Skeletal muscle tissue (tissue), 4 donors: ENCODE measurements around the gene CH25H. TPM values are rescaled to one million over a fixed set of nuclear protein-coding genes. Genes with fewer than 3 reads are reported as not detected.
"Not testable (repeated sequence)": the region's sequence is repeated elsewhere in the genome, so short reads cannot be mapped to it uniquely, and the experiment has no call there.

Experiments
- H3K27ac ChIP-seq: one replicate; pipeline ENCODE4 v1.7.0; 2013; ENCODE audit warnings: mild to moderate bottlenecking, low read depth, low read length, inconsistent platforms
- H3K27me3 ChIP-seq, 3 donors: one replicate each; pipeline ENCODE4 v1.7.0; 2013; ENCODE audit warnings: low read length in 3 of 3; ENCODE audit not compliant: control insufficient read depth in 3 of 3, insufficient read depth in 3 of 3
- H3K36me3 ChIP-seq, 3 donors: one replicate each; pipeline ENCODE4 v1.7.0; 2013; ENCODE audit warnings: low read length in 3 of 3; ENCODE audit not compliant: control insufficient read depth in 3 of 3, insufficient read depth in 3 of 3
- H3K4me1 ChIP-seq, 3 donors: one replicate each; pipeline ENCODE4 v1.7.0; 2013; ENCODE audit warnings: low read length in 3 of 3, mild to moderate bottlenecking in 3 of 3; ENCODE audit not compliant: control insufficient read depth in 3 of 3, insufficient read depth in 3 of 3
- H3K4me3 ChIP-seq, 3 donors: one replicate each; pipeline ENCODE4 v1.7.0; 2013; ENCODE audit warnings: low read length in 3 of 3
- H3K9ac ChIP-seq, 3 donors: one replicate each; pipeline ENCODE4 v1.7.0; 2013; ENCODE audit warnings: low read length in 3 of 3, mild to moderate bottlenecking in 3 of 3, moderate library complexity in 2 of 3, low read depth in 1 of 3
- H3K9me3 ChIP-seq, 3 donors: one replicate each; pipeline ENCODE4 v1.7.0; 2013; ENCODE audit warnings: low read length in 3 of 3; ENCODE audit not compliant: control insufficient read depth in 3 of 3
- total RNA-seq: library from RNA; depleted of rRNA; stranded (reverse); fragments of >200 nt; gene quantifications from one replicate; pipeline ENCODE4 v1.2.3, GENCODE V29; 2014
- donor health status: Osteomylitis.

CH25H gene, protein sequence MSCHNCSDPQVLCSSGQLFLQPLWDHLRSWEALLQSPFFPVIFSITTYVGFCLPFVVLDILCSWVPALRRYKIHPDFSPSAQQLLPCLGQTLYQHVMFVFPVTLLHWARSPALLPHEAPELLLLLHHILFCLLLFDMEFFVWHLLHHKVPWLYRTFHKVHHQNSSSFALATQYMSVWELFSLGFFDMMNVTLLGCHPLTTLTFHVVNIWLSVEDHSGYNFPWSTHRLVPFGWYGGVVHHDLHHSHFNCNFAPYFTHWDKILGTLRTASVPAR
- under 0.01 TPM for total RNA-seq

DNA sequence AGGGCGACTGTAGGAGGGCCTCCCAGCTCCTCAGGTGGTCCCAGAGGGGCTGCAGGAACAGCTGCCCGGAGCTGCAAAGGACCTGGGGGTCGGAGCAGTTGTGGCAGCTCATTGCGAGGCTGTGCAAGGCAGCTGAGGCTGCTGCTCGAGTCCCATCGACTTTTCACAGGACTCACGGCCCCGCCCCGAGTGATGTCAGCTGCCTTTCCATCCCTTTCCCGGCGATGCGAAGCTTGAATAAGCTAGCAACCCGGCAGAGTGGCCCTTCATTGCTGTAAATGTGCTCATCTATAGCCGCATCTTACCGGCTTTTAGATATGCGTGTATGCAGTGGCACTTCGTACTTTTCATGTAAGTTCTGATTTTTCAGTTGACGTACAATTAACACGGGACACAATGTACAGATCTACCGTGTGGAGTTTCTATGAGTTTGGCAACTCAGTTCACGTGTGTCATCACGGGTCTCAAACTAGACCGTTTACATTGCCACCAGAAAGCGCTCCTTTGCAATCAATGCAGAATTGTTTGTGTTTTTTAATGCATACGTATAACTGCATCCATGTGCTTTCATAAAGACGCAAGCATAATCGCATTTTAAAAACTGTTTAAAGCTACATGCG lies at the start of gene CH25H:
Gene CH25H, minus strand, starts transcription at position 137 of the 620 bp plus-strand sequence. Its CDS starts 25 bp downstream, at position 112.
- H3K9me3 ChIP-seq, result no peaks in the 10 kb centered on the region
- H3K27me3 ChIP-seq, result peaks cover 21 to 49% (median 39%) of the 10 kb centered on the region in 3 donors
- peak within 1 kb of the TSS; percentile 50 to 76 (median 65) for H3K9ac ChIP-seq
- peaks cover 17 to 21% (median 19%) of the 10 kb centered on the region in 3 donors for H3K4me1 ChIP-seq
- H3K27ac ChIP-seq, result peak within 1 kb of the TSS; percentile 76
- H3K4me3 ChIP-seq, result peak within 1 kb of the TSS; percentile 67 to 73 (median 70)
- H3K36me3 ChIP-seq, result no peaks in the 10 kb centered on the region

DNA sequence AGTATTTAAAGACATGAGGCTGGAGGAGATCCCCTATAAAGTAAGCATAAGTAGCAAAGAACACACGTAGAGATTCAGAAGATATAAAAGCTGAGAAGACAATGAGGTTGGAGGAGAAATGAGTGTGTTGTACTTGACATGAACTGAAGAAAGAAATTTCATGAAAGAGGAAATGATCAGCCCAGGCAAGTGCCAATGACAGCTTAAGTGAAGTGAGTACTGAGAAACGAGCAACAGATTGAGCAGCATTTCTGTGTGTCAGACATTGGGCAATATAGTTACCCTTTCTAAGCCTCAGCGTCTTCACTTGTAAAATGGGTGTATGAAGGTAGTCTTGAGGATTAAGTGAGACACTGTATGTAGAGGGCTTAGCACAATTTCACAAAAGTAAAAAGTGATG lies 49.2 kb upstream of the CH25H start:
- no peaks in the 10 kb centered on the region for H3K36me3 ChIP-seq
- no peak overlapping the region for H3K27ac ChIP-seq
- peaks cover 2 to 7% (median 4%) of the 10 kb centered on the region in 3 donors for H3K4me1 ChIP-seq
- no peak overlapping the region for H3K4me3 ChIP-seq
- H3K9ac ChIP-seq, result no peak overlapping the region
- H3K9me3 ChIP-seq, result no peaks in the 10 kb centered on the region
- no peaks in the 10 kb centered on the region for H3K27me3 ChIP-seq

DNA sequence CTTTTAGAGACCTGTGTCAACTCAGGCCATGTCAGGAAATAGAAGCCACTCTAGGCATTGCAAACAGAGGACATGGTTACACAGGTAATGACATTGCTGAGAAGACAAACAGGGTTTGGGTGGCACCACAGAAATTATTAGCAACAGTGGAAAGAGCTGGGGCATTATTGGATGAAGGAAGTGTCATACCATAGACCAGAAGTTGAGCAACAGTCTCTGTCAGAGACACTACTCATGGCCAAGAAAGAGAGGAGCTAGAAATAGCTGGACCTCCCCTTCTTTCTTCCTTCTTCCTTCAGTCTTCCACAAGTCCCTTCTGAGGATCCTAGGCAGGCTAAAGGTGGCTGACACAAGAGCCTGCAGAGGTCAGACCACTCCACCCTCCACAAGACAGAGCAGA lies 48.7 kb upstream of the CH25H start:
- H3K9me3 ChIP-seq, result no peaks in the 10 kb centered on the region
- H3K9ac ChIP-seq, result no peak overlapping the region
- no peak overlapping the region for H3K4me3 ChIP-seq
- H3K36me3 ChIP-seq, result no peaks in the 10 kb centered on the region
- peaks cover 7 to 12% (median 9%) of the 10 kb centered on the region in 3 donors for H3K4me1 ChIP-seq
- H3K27me3 ChIP-seq, result no peaks in the 10 kb centered on the region
- no peak overlapping the region for H3K27ac ChIP-seq

DNA sequence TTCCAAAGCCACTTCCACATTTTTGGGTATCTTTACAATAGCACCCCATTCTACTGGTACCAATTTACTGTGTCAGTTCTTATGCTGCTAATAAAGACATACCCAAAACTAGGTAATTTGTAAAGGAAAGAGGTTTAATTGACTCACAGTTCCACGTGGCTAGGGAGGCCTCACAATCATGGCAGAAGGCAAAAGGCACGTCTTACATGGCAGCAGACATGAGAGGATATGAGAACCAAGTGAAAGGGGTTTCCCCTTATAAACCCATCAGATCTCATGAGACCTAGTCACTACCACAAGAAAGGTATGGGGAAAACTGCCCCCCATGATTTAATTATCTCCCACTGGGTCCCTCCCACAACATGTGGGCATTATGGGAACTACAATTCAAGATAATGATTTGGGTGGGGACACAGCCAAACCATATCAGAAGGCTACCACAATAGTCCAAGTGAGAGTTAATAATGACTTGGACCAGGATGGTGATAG lies 48.0 kb upstream of the CH25H start:
- not testable (repeated sequence) for H3K9me3 ChIP-seq, H3K27ac ChIP-seq, H3K36me3 ChIP-seq, H3K9ac ChIP-seq, H3K4me3 ChIP-seq, H3K27me3 ChIP-seq
- peaks cover 5 to 11% (median 6%) of the 10 kb centered on the region in 3 donors for H3K4me1 ChIP-seq

DNA sequence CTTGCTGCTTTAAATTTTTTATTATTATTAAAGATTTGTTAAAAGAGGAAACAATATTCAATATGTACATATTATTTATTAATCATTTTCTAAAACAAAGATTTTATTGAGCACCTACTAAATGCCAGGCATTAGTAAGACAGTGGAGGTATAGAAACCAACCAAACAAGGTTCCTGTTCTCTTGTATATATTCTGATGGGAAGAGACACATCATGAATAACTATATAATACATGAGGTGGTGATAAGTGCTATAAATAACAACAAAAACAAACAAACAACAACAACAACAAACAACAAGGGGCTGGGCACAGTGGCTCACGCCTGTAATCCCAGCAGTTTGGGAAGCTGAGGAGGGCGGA lies 45.1 kb upstream of the CH25H start:
- peak overlapping the region; percentile 22 for H3K27ac ChIP-seq
- peak overlapping the region in 1 of 3 donors; percentile 90 for H3K9ac ChIP-seq
- peaks cover 5 to 11% (median 6%) of the 10 kb centered on the region in 3 donors for H3K4me1 ChIP-seq
- no peaks in the 10 kb centered on the region for H3K36me3 ChIP-seq
- H3K4me3 ChIP-seq, result peak overlapping the region in 2 of 3 donors; percentile 85 to 91
- H3K27me3 ChIP-seq, result no peaks in the 10 kb centered on the region
- H3K9me3 ChIP-seq, result no peaks in the 10 kb centered on the region

DNA sequence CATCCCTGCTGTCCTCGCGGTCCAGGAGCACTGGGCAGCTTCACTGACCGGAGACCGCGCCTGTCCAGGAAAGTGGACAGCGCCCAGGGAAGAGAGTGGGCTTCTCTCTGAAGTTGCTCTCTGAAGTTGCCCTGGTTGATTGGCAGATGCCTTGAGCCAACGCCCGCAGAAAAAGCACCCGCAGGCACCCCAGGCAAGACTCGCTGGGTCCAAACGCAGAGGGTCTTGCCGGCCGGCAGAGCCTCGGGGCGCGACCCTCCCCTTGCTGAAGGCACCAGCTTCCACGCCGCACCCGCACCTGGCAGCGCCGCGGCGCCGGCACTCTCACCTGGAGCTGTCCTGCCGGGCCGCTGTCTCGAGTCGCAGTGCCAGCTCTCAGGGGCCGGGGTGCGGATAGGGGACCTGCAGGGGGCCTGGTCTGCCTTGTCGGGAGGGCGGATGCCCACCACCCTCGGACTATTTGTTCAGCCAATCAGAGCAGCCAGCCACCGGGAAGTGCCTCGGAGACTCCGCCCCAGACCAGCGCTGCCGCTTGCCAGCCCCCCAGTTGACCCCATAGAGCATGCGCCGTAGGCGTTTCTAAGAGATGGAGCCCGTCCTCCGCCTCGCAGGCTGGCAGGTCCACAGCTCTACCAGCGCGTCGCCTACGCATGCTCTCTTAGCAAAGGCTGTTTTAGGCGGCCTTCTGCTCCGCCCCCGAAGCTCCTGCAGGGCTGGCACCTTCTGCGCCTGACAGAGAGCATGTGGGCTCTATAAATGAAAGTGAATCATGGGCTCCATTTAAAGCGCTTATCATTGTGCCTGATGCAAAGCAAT lies 44.5 kb upstream of the CH25H start, which contains the start of gene LIPA:
Gene LIPA, minus strand, starts transcription at position 367 of the 816 bp plus-strand sequence. CDS start 4,127 bp downstream, outside the sequence.
- H3K27ac ChIP-seq, result peak within 1 kb of the TSS; percentile 42
- H3K4me1 ChIP-seq, result peaks cover 5 to 11% (median 6%) of the 10 kb centered on the region in 3 donors
- no peaks in the 10 kb centered on the region for H3K9me3 ChIP-seq
- H3K9ac ChIP-seq, result peak within 1 kb of the TSS; percentile 80 to 90 (median 83)
- peak within 1 kb of the TSS; percentile 85 to 91 (median 90) for H3K4me3 ChIP-seq
- no peaks in the 10 kb centered on the region for H3K27me3 ChIP-seq
- no peaks in the 10 kb centered on the region for H3K36me3 ChIP-seq

DNA sequence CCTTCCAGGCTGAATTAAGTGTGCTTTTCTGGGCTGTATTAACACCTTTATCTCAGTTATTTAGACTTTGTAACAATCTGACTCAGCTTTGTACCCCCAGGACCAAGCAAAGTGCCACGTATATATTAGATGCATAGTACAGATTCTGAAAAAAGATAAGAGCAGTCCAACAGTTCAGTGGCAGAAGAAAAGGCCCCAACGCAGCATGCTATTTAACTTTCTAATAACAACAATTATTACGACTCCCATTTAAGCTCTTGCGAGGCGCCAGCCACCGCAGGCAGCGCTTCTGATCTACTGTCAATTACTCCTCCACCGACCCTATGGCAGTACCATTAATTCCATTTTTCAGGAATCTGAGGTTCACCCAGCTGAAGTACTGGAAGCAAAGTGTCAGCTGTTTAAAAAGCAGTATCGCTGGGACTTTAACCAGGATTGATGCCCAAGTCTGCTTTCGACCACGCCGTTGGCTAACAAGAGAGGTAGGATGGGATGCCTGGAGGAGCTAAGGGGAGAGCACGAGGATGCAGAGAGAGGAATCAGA lies 43.8 kb upstream of the CH25H start:
- no peaks in the 10 kb centered on the region for H3K9me3 ChIP-seq
- H3K4me1 ChIP-seq, result peaks cover 5 to 11% (median 6%) of the 10 kb centered on the region in 3 donors
- peak overlapping the region; percentile 85 to 91 (median 90) for H3K4me3 ChIP-seq
- peak overlapping the region; percentile 80 to 90 (median 83) for H3K9ac ChIP-seq
- no peaks in the 10 kb centered on the region for H3K36me3 ChIP-seq
- H3K27me3 ChIP-seq, result no peaks in the 10 kb centered on the region
- H3K27ac ChIP-seq, result peak overlapping the region; percentile 42

DNA sequence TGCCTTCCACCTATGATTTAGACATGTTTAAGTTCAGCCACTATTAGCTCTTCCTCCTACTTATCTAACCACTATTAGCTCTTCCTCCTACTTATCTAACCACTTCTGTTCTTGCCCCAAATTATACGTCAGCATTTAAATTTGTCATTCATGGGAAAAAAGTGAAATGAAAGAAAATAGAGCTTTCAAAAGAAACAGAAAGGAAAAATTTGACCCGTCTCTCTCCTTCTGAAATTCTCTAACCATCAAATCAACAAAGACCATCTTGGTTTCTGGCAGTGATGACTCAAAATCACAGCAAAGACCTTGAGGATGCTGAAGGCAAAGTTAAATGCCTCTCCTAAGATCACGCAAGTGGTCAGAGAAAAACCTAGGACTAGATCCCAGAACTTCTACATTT lies 41.9 kb upstream of the CH25H start:
- Histone ChIP-seq H3K9ac (no peak overlapping the region), H3K9me3 (no peaks in the 10 kb centered on the region), H3K4me3 (no peak overlapping the region), H3K36me3 (no peaks in the 10 kb centered on the region), H3K27ac (no peak overlapping the region), H3K4me1 (peaks cover 5 to 11% (median 6%) of the 10 kb centered on the region in 3 donors), H3K27me3 (no peaks in the 10 kb centered on the region)

DNA sequence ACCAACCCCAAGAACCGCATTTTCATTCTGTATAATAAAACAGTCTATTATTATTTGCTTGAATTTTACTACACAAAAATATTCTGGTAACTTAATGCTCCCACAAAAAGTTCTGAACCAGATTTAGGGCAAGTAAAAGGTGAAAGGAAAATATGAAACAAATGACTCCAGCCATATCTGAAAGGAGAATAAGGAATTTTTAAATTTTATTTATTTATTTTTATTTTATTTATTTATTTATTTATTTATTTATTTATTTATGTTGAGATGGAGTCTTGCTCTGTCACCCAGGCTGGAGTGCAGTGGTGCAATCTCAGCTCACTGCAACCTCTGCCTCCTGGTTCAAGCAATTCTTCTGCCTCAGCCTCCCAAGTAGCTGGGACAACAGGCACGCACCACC lies 40.5 kb upstream of the CH25H start:
- H3K4me3 ChIP-seq, H3K27me3 ChIP-seq, H3K27ac ChIP-seq, H3K9ac ChIP-seq, H3K36me3 ChIP-seq, H3K9me3 ChIP-seq: not testable (repeated sequence)
- peaks cover 5 to 11% (median 6%) of the 10 kb centered on the region in 3 donors for H3K4me1 ChIP-seq
